GM10248 (cell line): ENCODE data around the gene RDH13.
A peak's percentile ranks its signal among the peaks of the same experiment; 100 is the strongest.

Source experiments
- CTCF ChIA-PET: fragments of 300-600 bp; sonication (Branson Sonifier 250); formaldehyde crosslinking; extraction: SDS; loops from one replicate; lab custom pipeline; 2021; ENCODE audit warnings: antibody characterized with exemption; lab: Yijun Ruan, JAX
- POLR2A ChIA-PET: fragments of 350-650 bp; sonication (Branson Sonifier 250); formaldehyde crosslinking; extraction: SDS; loops from one replicate; lab custom pipeline; 2020; ENCODE audit warnings: antibody characterized with exemption; lab: Yijun Ruan, JAX
- DNase-seq: peaks from one replicate; pipeline ENCODE4 v3.0.0; 2012; ENCODE audit errors: extremely low spot score
- CTCF ChIP-seq: IDR thresholded peaks from 2 replicates; pipeline ENCODE4 v1.5.1; 2012; ENCODE audit warnings: mild to moderate bottlenecking, low read depth; ENCODE audit errors: extremely low read depth, missing control alignments, control extremely low read depth

Gene RDH13

GRCh38 chr19:55082020-55082851 lies 19.3 kb upstream of the RDH13 start:
- ChIA-PET CTCF (interaction anchor here (1.1 kb wide), 1 partner anchor 50 kb away, joined by 3 read pairs; no protein-coding TSS in a partner anchor), POLR2A (no interaction called here)
- peak; percentile 61 for DNase-seq
- no peak for TF ChIP-seq CTCF

- CTCF ChIA-PET = no interaction called here
- no peak for TF ChIP-seq CTCF
- POLR2A ChIA-PET = no interaction called here
- no peak for DNase-seq
These were observed 18.7 kb upstream of the RDH13 start for GRCh38 chr19:55081770-55082019.

- POLR2A ChIA-PET = interaction anchor here (0.6 to 0.8 kb wide), 2 partner anchors 321 to 714 kb away, joined by 3 to 6 read pairs; no protein-coding TSS in a partner anchor
- peak; percentile 97 for DNase-seq
- CTCF ChIA-PET = interaction anchor here (1.1 kb wide), 1 partner anchor 19 kb away, joined by 5 read pairs; the partner anchor contains the start of gene RDH13
- no peak for TF ChIP-seq CTCF
These were observed 18.2 kb upstream of the RDH13 start for GRCh38 chr19:55080968-55081769.

- POLR2A ChIA-PET = interaction anchor here (0.6 to 0.8 kb wide), 2 partner anchors 322 to 713 kb away, joined by 3 to 6 read pairs; no protein-coding TSS in a partner anchor
These were observed 17.4 kb upstream of the RDH13 start for GRCh38 chr19:55080121-55080967.

GRCh38 chr19:55079400-55080038 lies 16.6 kb upstream of the RDH13 start:
- no peak for TF ChIP-seq CTCF
- CTCF ChIA-PET = interaction anchor here (1.8 kb wide), 1 partner anchor 9 kb away, joined by 8 read pairs; no protein-coding TSS in a partner anchor
- POLR2A ChIA-PET = no interaction called here
- no peak for DNase-seq

More at GRCh38 chr19:55080121-55080967, 17.4 kb upstream of the RDH13 start:
- DNase-seq = peak; percentile 79
- no peak for TF ChIP-seq CTCF
- CTCF ChIA-PET = interaction anchor here (1.1 to 1.8 kb wide), 2 partner anchors 8 to 18 kb away, joined by 5 to 8 read pairs; partner anchors contain the start of gene RDH13

GRCh38 chr19:55078996-55079395 lies 16.0 kb upstream of the RDH13 start:
- ChIA-PET CTCF (interaction anchor here (1.8 kb wide), 1 partner anchor 10 kb away, joined by 8 read pairs; no protein-coding TSS in a partner anchor), POLR2A (no interaction called here)
- no peak for DNase-seq
- TF ChIP-seq CTCF = no peak
